PC-9 (cell line): ENCODE results near the gene SLC10A7.

Experiments
- EZH2 ChIP-seq: fragments of 200-600 bp; sonication (generic); IDR thresholded peaks from 2 replicates; pipeline ENCODE4 v1.8.0; 2017; ENCODE audit warnings: antibody characterized with exemption, low read depth
- TF ChIP-seq, protein P1 (sequence below): fragments of 200-600 bp; sonication (generic); conservative IDR thresholded peaks from 2 replicates; pipeline ENCODE4 v1.6.1; 2017; ENCODE audit warnings: mixed run types, antibody characterized with exemption, mild to moderate bottlenecking, moderate library complexity

DNA sequence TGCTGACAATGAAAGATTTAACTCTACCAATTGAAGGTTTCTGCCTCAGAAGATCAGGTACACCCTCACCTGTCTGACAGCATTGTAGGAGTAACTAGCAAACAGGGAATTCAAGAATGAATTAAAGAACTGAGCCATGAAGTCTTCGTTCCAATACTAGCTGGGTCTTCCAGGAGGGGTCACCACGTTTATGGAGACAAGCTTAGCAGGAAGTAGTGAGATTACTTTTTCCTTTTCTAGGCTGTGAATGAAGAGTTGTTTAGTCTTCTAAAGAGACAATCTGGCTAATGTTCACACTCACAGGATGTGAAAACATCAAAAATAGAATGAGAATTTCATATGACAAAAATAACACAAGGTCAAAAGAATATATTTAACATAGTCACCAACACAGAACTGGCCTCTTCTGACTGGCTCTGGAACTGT is 252.5 kb downstream of the SLC10A7 start:
- TF ChIP-seq EZH2, result no peak
- TF ChIP-seq, protein P1, sequence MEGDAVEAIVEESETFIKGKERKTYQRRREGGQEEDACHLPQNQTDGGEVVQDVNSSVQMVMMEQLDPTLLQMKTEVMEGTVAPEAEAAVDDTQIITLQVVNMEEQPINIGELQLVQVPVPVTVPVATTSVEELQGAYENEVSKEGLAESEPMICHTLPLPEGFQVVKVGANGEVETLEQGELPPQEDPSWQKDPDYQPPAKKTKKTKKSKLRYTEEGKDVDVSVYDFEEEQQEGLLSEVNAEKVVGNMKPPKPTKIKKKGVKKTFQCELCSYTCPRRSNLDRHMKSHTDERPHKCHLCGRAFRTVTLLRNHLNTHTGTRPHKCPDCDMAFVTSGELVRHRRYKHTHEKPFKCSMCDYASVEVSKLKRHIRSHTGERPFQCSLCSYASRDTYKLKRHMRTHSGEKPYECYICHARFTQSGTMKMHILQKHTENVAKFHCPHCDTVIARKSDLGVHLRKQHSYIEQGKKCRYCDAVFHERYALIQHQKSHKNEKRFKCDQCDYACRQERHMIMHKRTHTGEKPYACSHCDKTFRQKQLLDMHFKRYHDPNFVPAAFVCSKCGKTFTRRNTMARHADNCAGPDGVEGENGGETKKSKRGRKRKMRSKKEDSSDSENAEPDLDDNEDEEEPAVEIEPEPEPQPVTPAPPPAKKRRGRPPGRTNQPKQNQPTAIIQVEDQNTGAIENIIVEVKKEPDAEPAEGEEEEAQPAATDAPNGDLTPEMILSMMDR, result no peak
